Progenitor cell of endocrine pancreas (in vitro differentiated cells): ENCODE data around the gene MPP7. TPM values are rescaled to one million over a fixed set of nuclear protein-coding genes. Genes with fewer than 3 reads are reported as not detected.
"Not testable (repeated sequence)": the region's sequence is repeated elsewhere in the genome, so short reads cannot be mapped to it uniquely, and the experiment has no call there.

ENCODE experiments used
- DNase-seq: peaks from one replicate; pipeline ENCODE4 v3.0.0; 2021; ENCODE audit warnings: low spot score; ENCODE audit not compliant: unreplicated experiment
- H3K27ac Mint-ChIP-seq: 2 replicates; pipeline ENCODE4 v1.8.0; 2021; ENCODE audit warnings: mild to moderate bottlenecking, moderate library complexity, mixed read lengths
- H3K27me3 Mint-ChIP-seq: 2 replicates; pipeline ENCODE4 v1.8.0; 2021; ENCODE audit warnings: mixed read lengths
- H3K36me3 Mint-ChIP-seq: 2 replicates; pipeline ENCODE4 v1.8.0; 2022; ENCODE audit warnings: mixed read lengths; ENCODE audit not compliant: insufficient read depth
- H3K4me1 Mint-ChIP-seq: 2 replicates; pipeline ENCODE4 v1.8.0; 2021; ENCODE audit warnings: low read depth, mixed read lengths
- H3K4me3 Mint-ChIP-seq: 2 replicates; pipeline ENCODE4 v1.8.0; 2021; ENCODE audit warnings: low read depth, mild to moderate bottlenecking, moderate library complexity, mixed read lengths
- H3K9me3 Mint-ChIP-seq: 2 replicates; pipeline ENCODE4 v1.8.0; 2021; ENCODE audit warnings: low read depth, mixed read lengths
- CTCF ChIP-seq: fragments of 200-600 bp; sonication (generic); IDR thresholded peaks from one replicate; pipeline ENCODE4 v1.5.0; 2021; ENCODE audit warnings: antibody characterized with exemption, mild to moderate bottlenecking; ENCODE audit not compliant: unreplicated experiment
- long read RNA-seq: library from polyadenylated mRNA; unstranded; transcript quantifications from one replicate; pipeline ENCODE4 v2.0.0, GENCODE V29; 2020
- total RNA-seq: library from RNA; stranded (reverse); gene quantifications from 2 replicates; pipeline ENCODE4 v1.2.1, GENCODE V29; 2021

MPP7 gene
- 17.1 and 17.5 TPM in 2 replicates for total RNA-seq
- long read RNA-seq, partial matches to known transcripts, result 20 of 30 reads
- long read RNA-seq, other reads (novel, unspliced or antisense), result 10 of 30 reads

GRCh38 chr10:28302638-28303488 lies at the start of gene MPP7:
MPP7 (minus strand) TSS chr10:28303064; CDS start chr10:28238604, 64,460 bp downstream.
- Mint-ChIP-seq H3K4me1 (peaks cover 25% of the 10 kb centered on the region), H3K27ac (peak within 1 kb of the TSS; percentile 92), H3K36me3 (peaks cover 3% of the 10 kb centered on the region), H3K27me3 (peaks cover 19% of the 10 kb centered on the region), H3K9me3 (no peaks in the 10 kb centered on the region), H3K4me3 (peak within 1 kb of the TSS; percentile 85)
- peak; percentile 95 for DNase-seq
- TF ChIP-seq CTCF, result peak; percentile 48

- Mint-ChIP-seq H3K36me3 (no peaks in the 10 kb centered on the region), H3K4me3 (no peak overlapping the region), H3K27me3 (no peaks in the 10 kb centered on the region), H3K9me3 (peaks cover 7% of the 10 kb centered on the region), H3K4me1 (peaks cover 6% of the 10 kb centered on the region), H3K27ac (no peak overlapping the region)
- TF ChIP-seq CTCF, result no peak
- DNase-seq, result no peak
Observed at GRCh38 chr10:28349892-28350291, 47.0 kb upstream of the MPP7 start.

- H3K27me3 Mint-ChIP-seq, result peaks cover 4% of the 10 kb centered on the region
- no peaks in the 10 kb centered on the region for H3K4me1 Mint-ChIP-seq
- no peak overlapping the region for H3K4me3 Mint-ChIP-seq
- H3K9me3 Mint-ChIP-seq, result peaks cover 17% of the 10 kb centered on the region
- no peak for TF ChIP-seq CTCF
- no peaks in the 10 kb centered on the region for H3K36me3 Mint-ChIP-seq
- DNase-seq, result no peak
- H3K27ac Mint-ChIP-seq, result no peak overlapping the region
Observed at GRCh38 chr10:28343987-28344895, 41.4 kb upstream of the MPP7 start.

GRCh38 chr10:28343252-28343651 lies 40.4 kb upstream of the MPP7 start:
- Mint-ChIP-seq H3K27me3 (peaks cover 5% of the 10 kb centered on the region), H3K4me3 (no peak overlapping the region), H3K27ac (no peak overlapping the region), H3K36me3 (no peaks in the 10 kb centered on the region), H3K9me3 (peaks cover 17% of the 10 kb centered on the region), H3K4me1 (no peaks in the 10 kb centered on the region)
- no peak for DNase-seq
- no peak for TF ChIP-seq CTCF

GRCh38 chr10:28341679-28342078 lies 38.8 kb upstream of the MPP7 start:
- peaks cover 11% of the 10 kb centered on the region for H3K9me3 Mint-ChIP-seq
- not testable (repeated sequence) for H3K27me3 Mint-ChIP-seq, H3K36me3 Mint-ChIP-seq, H3K27ac Mint-ChIP-seq, H3K4me3 Mint-ChIP-seq, DNase-seq, H3K4me1 Mint-ChIP-seq
